ENCODE measurements around the gene TEX53.

The TEX53 gene

DNA sequence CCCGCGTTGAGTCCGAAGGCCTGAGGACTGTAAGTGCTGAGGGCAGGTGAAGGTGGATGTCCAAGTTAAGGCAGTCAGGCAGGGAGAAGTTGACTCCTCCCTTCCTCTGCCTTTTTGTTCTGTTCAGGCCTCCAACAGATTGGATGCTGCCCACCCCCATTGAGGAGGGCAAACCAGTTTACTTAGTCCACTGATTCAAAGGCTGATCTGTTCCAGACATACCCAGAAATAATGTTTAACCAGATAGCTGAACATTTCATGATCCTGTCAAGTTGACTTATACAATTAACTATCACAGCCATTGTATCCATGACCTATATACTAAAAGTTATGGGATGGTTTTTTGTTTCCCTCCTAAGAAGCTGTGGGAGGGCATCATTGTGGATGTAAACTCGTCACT is 32.7 kb upstream of the TEX53 start:
- peak overlapping the region; percentile 69 for H3K4me2 ChIP-seq (ENCODE audit: low read length)
- peaks cover 4% of the 10 kb centered on the region for H3K9me3 ChIP-seq (replicated peaks; ENCODE audit: low read length)
- peaks cover 41% of the 10 kb centered on the region for H3K4me1 ChIP-seq (ENCODE audit: control insufficient read depth, insufficient read depth, low read length)
- no peaks in the 10 kb centered on the region for H3K36me3 ChIP-seq (ENCODE audit: insufficient read depth, low read length)
- H3K27me3 ChIP-seq (ENCODE audit: control insufficient read depth, insufficient read depth, low read length), result no peaks in the 10 kb centered on the region
- H3K4me3 ChIP-seq (ENCODE audit: low read length), result no peak overlapping the region
- peak overlapping the region; percentile 52 for H3K9ac ChIP-seq (ENCODE audit: low read depth, low read length)

DNA sequence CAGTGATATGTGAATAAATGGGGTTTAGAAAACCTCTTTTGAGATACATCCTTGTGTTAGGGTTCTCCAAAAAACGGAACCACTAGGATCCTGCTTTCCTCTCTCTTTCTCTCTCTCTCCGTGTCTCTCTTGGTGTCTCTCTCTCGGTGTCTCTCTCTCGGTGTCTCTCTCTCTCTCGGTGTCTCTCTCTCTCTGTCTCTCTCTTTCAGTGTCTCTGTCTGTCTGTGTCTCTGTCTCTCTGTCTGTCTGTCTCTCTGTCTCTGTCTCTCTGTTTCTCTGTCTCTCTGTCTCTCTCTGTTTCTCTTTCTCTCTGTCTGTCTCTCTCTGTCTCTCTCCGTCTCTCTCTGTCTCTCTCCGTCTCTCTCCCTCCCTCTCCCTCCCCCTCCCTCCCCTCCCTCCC is 32.2 kb upstream of the TEX53 start:
- no peak overlapping the region for H3K4me2 ChIP-seq (ENCODE audit: low read length)
- no peak overlapping the region for H3K9ac ChIP-seq (ENCODE audit: low read depth, low read length)
- H3K27me3 ChIP-seq (ENCODE audit: control insufficient read depth, insufficient read depth, low read length), result no peaks in the 10 kb centered on the region
- H3K36me3 ChIP-seq (ENCODE audit: insufficient read depth, low read length), result no peaks in the 10 kb centered on the region
- H3K4me3 ChIP-seq (ENCODE audit: low read length), result no peak overlapping the region
- peaks cover 39% of the 10 kb centered on the region for H3K4me1 ChIP-seq (ENCODE audit: control insufficient read depth, insufficient read depth, low read length)
- H3K9me3 ChIP-seq (replicated peaks; ENCODE audit: low read length), result peaks cover 4% of the 10 kb centered on the region

DNA sequence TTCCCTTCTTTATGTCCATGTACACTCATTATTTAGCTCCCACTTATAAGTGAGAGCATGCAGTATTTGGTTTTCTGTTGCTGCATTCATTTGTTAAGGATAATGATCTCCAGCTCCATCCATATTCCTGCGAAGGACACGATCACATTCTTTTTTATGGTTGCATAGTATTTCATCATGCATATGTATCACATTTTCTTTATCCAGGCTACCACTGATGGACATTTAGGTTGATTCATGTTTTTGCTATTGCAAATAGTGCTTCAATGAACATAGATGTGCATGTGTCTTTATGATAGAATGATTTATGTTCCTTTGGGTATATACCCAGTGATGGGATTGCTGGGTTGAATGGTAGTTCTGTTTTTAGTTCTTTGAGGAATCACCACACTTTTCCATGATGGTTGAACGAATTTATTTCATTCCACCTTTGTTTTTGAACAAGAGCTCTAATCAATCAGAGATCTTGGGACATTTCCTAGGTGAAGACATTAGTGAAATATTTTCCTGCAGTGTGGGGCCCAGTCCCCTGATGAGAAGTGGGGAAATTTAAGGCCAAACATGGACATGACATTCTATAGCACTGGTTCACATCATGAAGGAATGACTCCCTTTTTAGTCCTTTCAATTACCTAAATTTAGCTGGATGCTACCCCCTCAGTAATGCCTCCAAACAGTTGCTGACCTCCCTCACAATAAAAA is 31.5 kb upstream of the TEX53 start:
- Histone ChIP-seq H3K9ac (ENCODE audit: low read depth, low read length) (no peak overlapping the region), H3K4me3 (ENCODE audit: low read length) (no peak overlapping the region), H3K9me3 (replicated peaks; ENCODE audit: low read length) (peaks cover 4% of the 10 kb centered on the region), H3K4me1 (ENCODE audit: control insufficient read depth, insufficient read depth, low read length) (peaks cover 31% of the 10 kb centered on the region), H3K4me2 (ENCODE audit: low read length) (no peak overlapping the region), H3K27me3 (ENCODE audit: control insufficient read depth, insufficient read depth, low read length) (no peaks in the 10 kb centered on the region), H3K36me3 (ENCODE audit: insufficient read depth, low read length) (no peaks in the 10 kb centered on the region)

DNA sequence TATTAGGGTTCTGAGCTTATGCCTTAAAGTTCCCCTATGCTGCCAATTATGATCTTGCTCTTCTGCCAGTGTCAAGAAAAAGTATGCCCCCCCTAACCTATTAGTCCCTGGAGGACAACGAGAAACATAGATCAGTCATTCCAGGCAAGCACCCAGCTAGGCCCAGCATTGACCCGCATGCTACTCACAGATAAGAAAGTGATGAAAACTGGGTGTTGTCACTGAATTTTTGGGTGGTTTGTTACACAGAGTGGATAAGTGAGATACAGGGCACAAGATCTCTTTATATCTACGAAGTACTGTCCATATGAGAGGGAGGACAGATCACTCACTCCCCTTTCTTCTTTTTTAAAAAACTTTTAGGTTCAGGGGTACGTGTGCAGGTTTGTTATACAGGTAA is 30.8 kb upstream of the TEX53 start:
- Histone ChIP-seq H3K9ac (ENCODE audit: low read depth, low read length) (no peak overlapping the region), H3K4me1 (ENCODE audit: control insufficient read depth, insufficient read depth, low read length) (peaks cover 25% of the 10 kb centered on the region), H3K27me3 (ENCODE audit: control insufficient read depth, insufficient read depth, low read length) (no peaks in the 10 kb centered on the region), H3K4me3 (ENCODE audit: low read length) (no peak overlapping the region), H3K4me2 (ENCODE audit: low read length) (no peak overlapping the region), H3K36me3 (ENCODE audit: insufficient read depth, low read length) (no peaks in the 10 kb centered on the region), H3K9me3 (replicated peaks; ENCODE audit: low read length) (peaks cover 4% of the 10 kb centered on the region)

DNA sequence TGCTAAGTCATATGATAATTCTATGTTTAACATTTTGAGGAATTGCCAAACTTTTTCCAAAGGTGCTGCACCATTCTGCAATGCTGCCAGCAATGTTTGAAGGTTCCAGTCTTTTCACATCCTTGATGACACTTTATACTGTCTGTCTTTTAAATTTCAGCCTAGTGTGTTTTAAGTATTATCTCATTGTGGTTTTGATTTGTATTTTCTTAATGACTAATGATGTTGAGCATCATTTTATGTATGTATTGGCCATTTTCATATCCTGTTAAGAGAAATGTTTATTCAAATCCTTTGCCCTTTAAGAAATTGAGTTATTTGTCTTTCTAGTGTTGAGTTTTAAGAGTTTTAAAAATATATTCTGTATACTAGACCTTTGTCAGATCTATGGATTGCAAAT is 29.4 kb upstream of the TEX53 start:
- no peak overlapping the region for H3K9ac ChIP-seq (ENCODE audit: low read depth, low read length)
- no peak overlapping the region for H3K4me3 ChIP-seq (ENCODE audit: low read length)
- no peak overlapping the region for H3K4me2 ChIP-seq (ENCODE audit: low read length)
- H3K9me3 ChIP-seq (replicated peaks; ENCODE audit: low read length), result peaks cover 4% of the 10 kb centered on the region
- H3K36me3 ChIP-seq (ENCODE audit: insufficient read depth, low read length), result no peaks in the 10 kb centered on the region
- peaks cover 24% of the 10 kb centered on the region for H3K4me1 ChIP-seq (ENCODE audit: control insufficient read depth, insufficient read depth, low read length)
- no peaks in the 10 kb centered on the region for H3K27me3 ChIP-seq (ENCODE audit: control insufficient read depth, insufficient read depth, low read length)

DNA sequence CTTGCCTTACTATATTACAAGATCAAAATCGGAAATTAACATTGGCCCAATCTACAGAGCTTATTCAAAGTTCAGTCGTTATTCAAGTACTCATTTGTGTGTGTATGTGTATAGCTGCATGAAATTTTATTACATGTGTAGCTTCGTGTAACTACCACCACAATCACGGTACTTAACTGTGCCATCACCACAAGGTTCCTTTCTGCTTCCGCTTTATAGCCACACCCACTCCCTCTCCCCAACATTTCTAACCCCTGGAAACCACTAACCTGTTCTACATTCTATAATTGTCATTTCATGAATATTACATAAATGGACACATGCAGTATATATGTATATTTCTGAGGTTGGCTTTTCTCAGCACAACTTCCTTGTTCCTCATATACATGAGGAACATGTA is 28.3 kb upstream of the TEX53 start:
- peaks cover 4% of the 10 kb centered on the region for H3K9me3 ChIP-seq (replicated peaks; ENCODE audit: low read length)
- H3K36me3 ChIP-seq (ENCODE audit: insufficient read depth, low read length), result no peaks in the 10 kb centered on the region
- no peak overlapping the region for H3K4me2 ChIP-seq (ENCODE audit: low read length)
- H3K4me1 ChIP-seq (ENCODE audit: control insufficient read depth, insufficient read depth, low read length), result peaks cover 15% of the 10 kb centered on the region
- no peaks in the 10 kb centered on the region for H3K27me3 ChIP-seq (ENCODE audit: control insufficient read depth, insufficient read depth, low read length)
- no peak overlapping the region for H3K9ac ChIP-seq (ENCODE audit: low read depth, low read length)
- H3K4me3 ChIP-seq (ENCODE audit: low read length), result no peak overlapping the region

DNA sequence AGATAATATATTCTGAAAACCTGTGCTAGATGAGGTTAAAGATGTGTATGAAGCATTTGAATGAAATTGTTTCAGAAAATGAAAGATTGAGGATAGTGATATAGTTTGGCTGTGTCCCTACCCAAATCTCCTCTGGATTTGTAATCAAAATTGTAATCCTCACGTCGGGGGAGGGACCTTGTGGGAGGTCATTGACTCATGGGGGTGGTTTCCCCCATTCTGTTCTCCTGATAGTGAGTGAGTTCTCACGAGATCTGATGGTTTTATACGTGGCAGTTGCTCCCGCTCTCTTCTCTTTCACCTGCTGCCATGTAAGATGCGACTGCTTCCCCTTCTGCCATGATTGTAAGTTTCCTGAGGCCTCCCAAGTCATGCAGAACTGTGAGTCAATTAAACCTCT is 26.4 kb upstream of the TEX53 start:
- Histone ChIP-seq H3K4me1 (ENCODE audit: control insufficient read depth, insufficient read depth, low read length) (peaks cover 10% of the 10 kb centered on the region), H3K36me3 (ENCODE audit: insufficient read depth, low read length) (no peaks in the 10 kb centered on the region), H3K27me3 (ENCODE audit: control insufficient read depth, insufficient read depth, low read length) (no peaks in the 10 kb centered on the region), H3K9me3 (replicated peaks; ENCODE audit: low read length) (peaks cover 4% of the 10 kb centered on the region), H3K9ac (ENCODE audit: low read depth, low read length) (no peak overlapping the region), H3K4me2 (ENCODE audit: low read length) (no peak overlapping the region), H3K4me3 (ENCODE audit: low read length) (no peak overlapping the region)

DNA sequence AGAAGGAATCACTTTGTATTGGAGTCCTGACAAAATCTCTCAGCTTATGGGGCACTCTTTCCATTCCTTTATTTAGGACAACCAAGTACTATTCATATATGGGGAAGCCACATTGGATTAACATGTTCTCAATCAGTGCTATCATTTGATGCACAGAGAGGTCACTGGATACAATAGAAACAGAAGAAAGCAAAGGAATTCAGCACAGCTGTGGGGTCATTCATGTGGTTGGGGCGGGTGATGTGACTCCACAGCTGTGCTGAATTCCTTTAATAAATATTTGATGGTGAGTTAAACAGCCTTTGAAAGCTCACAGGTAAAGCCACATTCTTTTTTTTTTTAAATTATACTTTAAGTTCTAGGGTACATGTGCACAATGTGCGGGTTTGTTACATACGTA is 25.2 kb upstream of the TEX53 start:
- no peak overlapping the region for H3K4me3 ChIP-seq (ENCODE audit: low read length)
- H3K36me3 ChIP-seq (ENCODE audit: insufficient read depth, low read length), result no peaks in the 10 kb centered on the region
- no peak overlapping the region for H3K4me2 ChIP-seq (ENCODE audit: low read length)
- H3K9ac ChIP-seq (ENCODE audit: low read depth, low read length), result no peak overlapping the region
- peaks cover 4% of the 10 kb centered on the region for H3K9me3 ChIP-seq (replicated peaks; ENCODE audit: low read length)
- H3K27me3 ChIP-seq (ENCODE audit: control insufficient read depth, insufficient read depth, low read length), result no peaks in the 10 kb centered on the region
- peaks cover 22% of the 10 kb centered on the region for H3K4me1 ChIP-seq (ENCODE audit: control insufficient read depth, insufficient read depth, low read length)

DNA sequence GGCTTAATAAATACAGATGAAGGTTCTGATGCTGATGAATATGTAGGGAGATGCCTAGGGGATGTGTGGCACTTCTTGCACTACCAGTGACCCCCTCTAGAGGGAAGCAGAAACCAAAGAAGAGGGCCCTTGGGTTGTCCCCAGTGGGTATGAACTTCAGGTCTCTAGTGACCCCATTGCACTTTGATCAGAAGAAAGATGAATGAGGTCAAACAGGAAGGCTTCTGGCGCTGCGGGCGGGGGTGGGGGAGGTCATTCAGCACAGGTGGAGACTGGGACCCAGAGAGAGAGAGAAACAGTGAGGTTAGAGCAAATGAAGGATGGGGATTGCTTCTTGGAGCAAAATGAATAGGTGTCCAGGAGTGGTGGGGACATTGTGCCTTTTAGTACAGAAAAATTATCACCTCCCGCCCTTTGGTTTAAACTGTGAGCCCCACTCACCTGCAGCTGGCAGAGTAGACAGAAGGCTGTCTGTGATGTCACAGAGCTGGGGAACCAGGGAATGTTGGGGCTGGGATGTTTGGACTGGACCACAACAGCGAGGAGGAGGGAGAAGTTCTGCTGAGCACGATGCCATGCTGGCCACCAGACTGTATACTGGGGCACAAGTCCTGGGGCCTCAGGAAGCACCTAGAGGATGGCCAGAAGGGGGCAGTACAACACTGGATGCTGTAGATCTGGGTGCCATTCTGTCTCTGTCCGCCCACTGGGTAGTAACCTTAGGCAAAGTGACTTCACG is 24.2 kb upstream of the TEX53 start, which contains the start of gene TEX48:
Gene TEX48 (minus strand): TSS at position 599 of the 739 bp plus-strand sequence. CDS start 10,469 bp downstream, outside the sequence.
- Histone ChIP-seq H3K27me3 (ENCODE audit: control insufficient read depth, insufficient read depth, low read length) (no peaks in the 10 kb centered on the region), H3K4me2 (ENCODE audit: low read length) (no peak within 1 kb of the TSS), H3K36me3 (ENCODE audit: insufficient read depth, low read length) (no peaks in the 10 kb centered on the region), H3K4me1 (ENCODE audit: control insufficient read depth, insufficient read depth, low read length) (peaks cover 24% of the 10 kb centered on the region), H3K4me3 (ENCODE audit: low read length) (no peak within 1 kb of the TSS), H3K9ac (ENCODE audit: low read depth, low read length) (no peak within 1 kb of the TSS), H3K9me3 (replicated peaks; ENCODE audit: low read length) (peaks cover 2% of the 10 kb centered on the region)

DNA sequence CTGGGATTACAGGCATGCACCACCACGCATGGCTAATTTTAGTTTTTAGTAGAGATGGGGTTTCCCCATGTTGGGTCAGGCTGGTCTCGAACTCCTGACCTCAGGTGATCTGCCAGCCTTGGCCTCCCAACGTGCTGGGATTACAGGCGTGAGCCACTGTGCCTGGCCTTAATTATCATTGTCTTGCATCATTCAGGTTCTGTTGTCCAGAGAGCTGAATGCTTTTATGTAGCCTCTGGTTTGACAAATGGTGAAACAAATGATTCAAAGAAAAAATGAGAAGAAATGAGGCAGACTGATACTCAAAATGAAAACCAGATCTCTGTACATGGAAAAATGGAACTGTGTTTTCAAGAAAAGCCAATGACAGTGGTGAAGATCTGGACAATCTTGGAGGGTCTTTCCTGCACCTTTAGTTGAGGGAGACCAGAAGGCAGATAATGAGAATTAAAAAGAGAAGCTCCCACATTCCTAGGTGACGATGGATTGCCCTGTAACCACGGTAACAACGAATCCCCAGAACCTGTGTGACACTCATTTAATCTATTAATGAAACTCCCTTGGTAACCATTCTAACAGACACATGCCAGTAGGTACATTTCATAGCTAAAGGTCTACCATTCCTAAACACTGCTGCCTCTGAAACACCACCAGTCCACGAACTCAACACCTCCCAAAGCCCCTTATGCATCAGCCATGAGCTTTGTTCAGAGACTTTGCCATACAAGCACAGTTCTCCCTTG is 22.8 kb upstream of the TEX53 start:
- no peaks in the 10 kb centered on the region for H3K36me3 ChIP-seq (ENCODE audit: insufficient read depth, low read length)
- H3K9me3 ChIP-seq (replicated peaks; ENCODE audit: low read length), result no peaks in the 10 kb centered on the region
- no peak overlapping the region for H3K4me3 ChIP-seq (ENCODE audit: low read length)
- no peaks in the 10 kb centered on the region for H3K27me3 ChIP-seq (ENCODE audit: control insufficient read depth, insufficient read depth, low read length)
- peaks cover 27% of the 10 kb centered on the region for H3K4me1 ChIP-seq (ENCODE audit: control insufficient read depth, insufficient read depth, low read length)
- no peak overlapping the region for H3K9ac ChIP-seq (ENCODE audit: low read depth, low read length)
- no peak overlapping the region for H3K4me2 ChIP-seq (ENCODE audit: low read length)

DNA sequence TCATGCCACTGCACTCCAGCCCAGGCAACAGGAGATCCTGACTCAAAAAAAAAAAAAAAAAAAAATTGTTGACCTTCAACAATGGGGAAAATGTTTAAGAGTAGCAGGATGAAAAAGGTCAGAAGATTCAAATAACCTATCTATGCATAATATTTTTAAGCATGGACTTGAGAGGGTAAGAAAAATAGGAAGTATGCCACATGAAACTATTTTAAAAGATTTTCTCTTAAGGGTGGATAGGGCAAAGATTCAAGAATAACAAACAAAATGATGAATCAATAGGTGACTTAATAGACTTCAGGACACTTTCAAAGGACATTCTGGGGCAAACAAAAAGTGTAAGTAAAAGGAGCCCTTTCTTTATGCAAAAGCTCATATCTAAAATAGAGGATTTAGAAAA is 21.2 kb upstream of the TEX53 start:
- Histone ChIP-seq H3K9ac (ENCODE audit: low read depth, low read length) (no peak overlapping the region), H3K4me1 (ENCODE audit: control insufficient read depth, insufficient read depth, low read length) (peaks cover 33% of the 10 kb centered on the region), H3K36me3 (ENCODE audit: insufficient read depth, low read length) (no peaks in the 10 kb centered on the region), H3K4me2 (ENCODE audit: low read length) (peak overlapping the region; percentile 32), H3K4me3 (ENCODE audit: low read length) (no peak overlapping the region), H3K27me3 (ENCODE audit: control insufficient read depth, insufficient read depth, low read length) (no peaks in the 10 kb centered on the region), H3K9me3 (replicated peaks; ENCODE audit: low read length) (no peaks in the 10 kb centered on the region)
